Activated B cell treated with CpG ODN at 0.5 μM for 24 hours (primary cell): ENCODE measurements around the gene PROS1. TPM values are rescaled to one million over a fixed set of nuclear protein-coding genes. Genes with fewer than 3 reads are reported as not detected.

ENCODE experiments used
- ATAC-seq: fragments of 200-7000 bp; cut with Tn5 transposase; one replicate; pipeline ENCODE4 v1.10.0; 2021; ENCODE audit warnings: low read depth, mild to moderate bottlenecking, moderate library complexity
- CTCF ChIA-PET: fragments of 350-600 bp; sonication (Branson Sonifier 250); formaldehyde crosslinking; loops from one replicate; lab custom pipeline; 2021; ENCODE audit warnings: antibody characterized with exemption; lab: Charles Lee
- POLR2A ChIA-PET: fragments of 350-600 bp; sonication (Branson Sonifier 250); formaldehyde crosslinking; loops from one replicate; lab custom pipeline; 2021; ENCODE audit warnings: antibody characterized with exemption; lab: Charles Lee
- DNase-seq: peaks from one replicate; pipeline ENCODE4 v3.0.0; 2022
- H3K27ac Mint-ChIP-seq: one replicate; pipeline ENCODE4 v1.8.0; 2020; ENCODE audit warnings: mixed read lengths
- H3K27me3 Mint-ChIP-seq: one replicate; pipeline ENCODE4 v1.8.0; 2021; ENCODE audit warnings: mixed read lengths
- H3K36me3 Mint-ChIP-seq: one replicate; pipeline ENCODE4 v1.8.0; 2021; ENCODE audit warnings: low read depth, mixed read lengths
- H3K4me1 Mint-ChIP-seq: one replicate; pipeline ENCODE4 v1.8.0; 2021; ENCODE audit warnings: mixed read lengths
- H3K4me3 Mint-ChIP-seq: one replicate; pipeline ENCODE4 v1.8.0; 2020; ENCODE audit warnings: mild to moderate bottlenecking, mixed read lengths
- H3K9me3 Mint-ChIP-seq: one replicate; pipeline ENCODE4 v1.8.0; 2020; ENCODE audit warnings: mixed read lengths
- CTCF ChIP-seq: fragments of 200-600 bp; IDR thresholded peaks from one replicate; pipeline ENCODE4 v1.8.0; 2022; ENCODE audit warnings: antibody characterized with exemption, mild to moderate bottlenecking
- intact Hi-C: fragments of 100-400 bp; cut with micrococcal nuclease; formaldehyde crosslinking; loops from one replicate; pipeline ENCODE4 v1.15.1; 2024
- total RNA-seq: library from RNA; stranded (reverse); gene quantifications from 2 replicates; pipeline ENCODE4 v1.2.3, GENCODE V29; 2022

The PROS1 gene
- total RNA-seq, 1 donor from 2014 or later = not detected

- ChIA-PET POLR2A (no interaction called here), CTCF (no interaction called here)
- H3K9me3 Mint-ChIP-seq = no peaks in the 10 kb centered on the region
- intact Hi-C loops = no loop called here
- no peaks in the 10 kb centered on the region for H3K4me1 Mint-ChIP-seq
- no peak for DNase-seq
- no peak for ATAC-seq
- H3K27ac Mint-ChIP-seq = no peak overlapping the region
- no peaks in the 10 kb centered on the region for H3K36me3 Mint-ChIP-seq
- H3K4me3 Mint-ChIP-seq = no peak overlapping the region
- no peak for TF ChIP-seq CTCF
- H3K27me3 Mint-ChIP-seq = no peaks in the 10 kb centered on the region
Measured at GRCh38 chr3:93934366-93935046, 39.2 kb downstream of the PROS1 start.

- H3K27me3 Mint-ChIP-seq = no peaks in the 10 kb centered on the region
- POLR2A ChIA-PET = no interaction called here
- no peak for TF ChIP-seq CTCF
- no peak overlapping the region for H3K27ac Mint-ChIP-seq
- CTCF ChIA-PET = no interaction called here
- no peaks in the 10 kb centered on the region for H3K36me3 Mint-ChIP-seq
- DNase-seq (no peak), ATAC-seq (no peak)
- no peaks in the 10 kb centered on the region for H3K9me3 Mint-ChIP-seq
- intact Hi-C loops = no loop called here
- H3K4me1 Mint-ChIP-seq = no peaks in the 10 kb centered on the region
- no peak overlapping the region for H3K4me3 Mint-ChIP-seq
Measured at GRCh38 chr3:93931597-93932229, 42.0 kb downstream of the PROS1 start.

GRCh38 chr3:93930041-93930440 is 43.7 kb downstream of the PROS1 start:
- H3K36me3 Mint-ChIP-seq = no peaks in the 10 kb centered on the region
- no peak for ATAC-seq
- ChIA-PET POLR2A (no interaction called here), CTCF (no interaction called here)
- intact Hi-C loops = no loop called here
- H3K27ac Mint-ChIP-seq = no peak overlapping the region
- no peaks in the 10 kb centered on the region for H3K9me3 Mint-ChIP-seq
- no peak for TF ChIP-seq CTCF
- no peaks in the 10 kb centered on the region for H3K27me3 Mint-ChIP-seq
- H3K4me1 Mint-ChIP-seq = no peaks in the 10 kb centered on the region
- H3K4me3 Mint-ChIP-seq = no peak overlapping the region
- DNase-seq = no peak

- H3K4me1 Mint-ChIP-seq = no peaks in the 10 kb centered on the region
- no peaks in the 10 kb centered on the region for H3K9me3 Mint-ChIP-seq
- H3K27ac Mint-ChIP-seq = no peak overlapping the region
- ChIA-PET POLR2A (no interaction called here), CTCF (no interaction called here)
- ATAC-seq (no peak), DNase-seq (no peak)
- no peaks in the 10 kb centered on the region for H3K36me3 Mint-ChIP-seq
- no peak for TF ChIP-seq CTCF
- H3K27me3 Mint-ChIP-seq = no peaks in the 10 kb centered on the region
- no peak overlapping the region for H3K4me3 Mint-ChIP-seq
- intact Hi-C loops = no loop called here
Measured at GRCh38 chr3:93926789-93927188, 46.9 kb downstream of the PROS1 start.

- no peaks in the 10 kb centered on the region for H3K27me3 Mint-ChIP-seq
- ChIA-PET CTCF (no interaction called here), POLR2A (no interaction called here)
- no peak overlapping the region for H3K4me3 Mint-ChIP-seq
- intact Hi-C loops = no loop called here
- TF ChIP-seq CTCF = no peak
- no peaks in the 10 kb centered on the region for H3K36me3 Mint-ChIP-seq
- no peak overlapping the region for H3K27ac Mint-ChIP-seq
- H3K4me1 Mint-ChIP-seq = no peaks in the 10 kb centered on the region
- H3K9me3 Mint-ChIP-seq = no peaks in the 10 kb centered on the region
- ATAC-seq = no peak
- no peak for DNase-seq
Measured at GRCh38 chr3:93924491-93924890, 49.2 kb downstream of the PROS1 start.
